GM19035 (cell line): Measurements from ENCODE around the gene ZNF746.

Experiments
- ATAC-seq: cut with Tn5 transposase; IDR thresholded peaks from one replicate; pipeline ENCODE4 v1.9.1; 2021; ENCODE audit not compliant: unreplicated experiment

Gene ZNF746

GRCh38 chr7:149490083-149490760 lies 7.4 kb downstream of the ZNF746 start:
- no peak for ATAC-seq

DNA sequence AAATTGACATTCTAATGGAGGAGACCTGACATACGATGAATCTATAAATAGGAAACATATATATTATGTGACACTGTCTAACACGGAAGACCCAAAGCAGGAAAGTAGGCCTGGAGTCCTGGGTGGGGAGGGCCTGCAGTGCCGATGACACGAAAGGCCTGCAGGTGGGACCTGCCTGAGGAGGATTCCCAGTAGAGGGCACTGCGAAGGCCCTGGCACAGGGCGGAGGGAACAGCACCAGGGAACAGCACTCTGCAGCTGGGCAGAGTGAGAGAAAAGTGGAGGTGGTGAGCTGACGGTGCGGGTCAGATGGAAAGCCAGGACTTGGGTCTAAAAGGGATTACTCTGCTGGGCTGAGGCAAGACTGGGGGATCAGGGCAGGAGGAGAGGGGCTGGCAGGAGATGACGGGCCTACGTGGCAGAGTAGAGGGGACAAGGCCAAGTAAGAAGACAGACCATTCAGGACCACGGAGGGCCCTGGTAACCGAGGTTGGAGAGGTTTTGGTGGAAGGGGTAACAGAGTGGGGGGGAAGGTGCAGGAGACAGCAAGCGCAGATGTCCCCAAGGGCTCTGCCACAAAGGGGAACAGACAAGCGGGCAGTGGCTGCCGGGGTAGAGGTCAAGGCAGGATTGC lies 8.1 kb downstream of the ZNF746 start:
- ATAC-seq, result no peak

GRCh38 chr7:149479568-149479967 lies 18.0 kb downstream of the ZNF746 start:
- no peak for ATAC-seq

GRCh38 chr7:149478754-149479153 lies 18.9 kb downstream of the ZNF746 start:
- no peak for ATAC-seq

GRCh38 chr7:149477494-149478443 lies 19.8 kb downstream of the ZNF746 start:
- ATAC-seq, result no peak

- no peak for ATAC-seq
Measured at GRCh38 chr7:149476791-149477190, 20.8 kb downstream of the ZNF746 start.

GRCh38 chr7:149475121-149476045 lies 22.2 kb downstream of the ZNF746 start:
- no peak for ATAC-seq

GRCh38 chr7:149474309-149475120 lies 23.1 kb downstream of the ZNF746 start:
- no peak for ATAC-seq

- no peak for ATAC-seq
Measured at GRCh38 chr7:149473251-149473650, 24.4 kb downstream of the ZNF746 start.

DNA sequence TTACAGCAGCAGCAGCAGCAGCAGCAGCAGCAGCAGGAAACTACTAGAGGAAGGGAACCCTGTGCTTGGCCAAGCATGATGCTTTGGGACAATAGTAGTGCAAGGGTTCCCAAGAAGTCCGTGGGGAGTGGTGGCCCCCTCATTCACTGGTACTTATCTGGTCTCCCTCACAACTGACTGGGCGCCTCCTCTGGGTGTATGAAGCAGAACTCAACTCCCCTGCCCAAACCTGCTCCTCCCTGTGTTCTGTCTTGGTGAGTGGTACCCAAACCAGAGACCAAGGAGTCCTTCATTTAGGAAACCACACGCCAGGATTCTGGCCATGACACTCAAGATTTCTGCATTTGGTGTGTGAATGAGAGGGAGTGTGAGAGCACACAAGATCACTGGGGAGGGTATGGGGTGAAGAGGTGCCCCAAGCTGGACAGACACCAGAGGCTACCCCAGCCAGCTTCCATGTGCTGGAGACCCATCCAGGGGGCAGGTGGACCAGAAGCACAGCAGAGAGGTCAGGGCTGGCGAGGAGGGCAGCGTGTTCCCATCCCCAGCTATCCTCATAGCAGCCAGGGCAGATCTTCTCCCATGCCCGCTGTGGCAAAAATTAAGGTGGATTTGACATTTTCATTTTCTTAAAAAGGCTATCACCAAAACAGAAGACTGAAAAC lies 26.2 kb downstream of the ZNF746 start:
- no peak for ATAC-seq

GRCh38 chr7:149469806-149470205 lies 27.8 kb downstream of the ZNF746 start:
- no peak for ATAC-seq

GRCh38 chr7:149468208-149468607 lies 29.4 kb downstream of the ZNF746 start:
- ATAC-seq, result no peak

DNA sequence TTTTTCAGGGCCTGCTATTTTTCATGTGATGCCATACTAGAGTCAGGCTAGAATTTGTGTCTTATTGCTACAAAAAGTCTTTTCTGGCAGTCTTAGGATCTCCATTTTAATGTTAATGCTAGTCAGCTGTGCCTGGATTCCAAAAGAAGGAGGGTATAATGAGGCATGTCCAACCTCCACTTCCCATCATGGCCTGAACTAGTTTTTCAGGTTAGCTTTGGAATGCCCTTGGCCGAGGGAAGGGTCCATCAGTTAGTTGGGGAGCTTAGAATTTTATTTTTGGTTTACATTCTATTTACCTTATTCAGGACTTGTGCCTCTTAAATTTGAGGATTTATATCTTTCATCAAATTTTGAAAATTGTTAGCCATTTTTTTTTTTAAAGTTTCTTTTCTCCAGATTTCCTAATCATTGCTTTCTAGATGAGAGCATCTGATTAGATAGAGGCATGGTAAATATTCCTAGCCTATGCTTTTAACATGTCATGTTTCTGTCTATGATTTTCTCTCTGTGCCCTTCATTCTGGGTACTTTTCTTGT lies 30.2 kb downstream of the ZNF746 start:
- no peak for ATAC-seq

- ATAC-seq, result no peak
Measured at GRCh38 chr7:149466364-149466763, 31.2 kb downstream of the ZNF746 start.

DNA sequence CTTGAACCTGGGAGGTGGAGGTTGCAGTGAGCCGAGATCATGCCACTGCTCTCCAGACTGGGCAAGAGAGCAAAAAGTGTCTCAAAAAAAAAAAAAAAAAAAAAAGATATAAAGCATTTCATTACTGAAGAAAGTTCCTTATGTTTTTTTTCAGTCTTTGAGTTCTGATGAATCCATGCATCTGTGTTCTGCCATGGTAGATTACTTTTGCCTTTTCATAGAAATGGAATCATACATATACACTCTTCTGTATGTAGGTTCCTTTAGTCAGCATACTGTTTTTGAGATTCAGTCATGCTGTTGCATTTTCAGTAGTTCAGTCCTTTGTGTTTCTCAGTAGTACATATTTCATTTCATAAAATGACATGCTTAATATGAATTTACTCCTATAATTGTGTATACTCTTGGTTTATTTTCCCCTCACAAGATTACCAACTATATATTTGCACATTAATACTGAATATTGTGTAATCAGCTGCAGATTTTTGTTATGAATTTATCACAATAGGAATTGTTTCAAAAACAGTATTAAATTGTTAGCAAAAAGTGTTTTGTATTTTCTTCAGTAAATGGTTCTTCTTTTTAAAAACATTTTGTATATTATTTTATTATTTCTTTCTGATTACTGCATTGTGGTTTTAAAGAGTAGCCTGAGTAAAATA lies 34.0 kb downstream of the ZNF746 start:
- ATAC-seq, result no peak

DNA sequence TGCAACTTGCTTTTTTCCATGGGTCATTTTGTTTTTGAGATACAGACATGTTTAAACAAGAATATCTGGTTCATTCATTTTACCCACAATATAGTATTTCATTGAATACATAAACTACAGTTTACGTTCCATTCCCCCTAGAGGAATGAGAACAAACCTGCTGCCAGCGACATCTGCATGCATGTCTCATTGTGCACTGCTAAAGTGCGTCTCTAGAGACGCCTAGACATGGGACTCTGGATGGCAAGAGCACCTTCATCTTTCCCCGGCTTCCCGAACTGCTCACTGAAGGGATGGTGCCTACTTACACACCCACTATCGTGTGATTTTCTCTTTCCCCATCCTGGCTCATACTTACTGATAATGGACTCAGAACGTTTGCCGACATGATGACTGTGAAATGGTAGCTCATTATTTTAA lies 35.5 kb downstream of the ZNF746 start:
- no peak for ATAC-seq

DNA sequence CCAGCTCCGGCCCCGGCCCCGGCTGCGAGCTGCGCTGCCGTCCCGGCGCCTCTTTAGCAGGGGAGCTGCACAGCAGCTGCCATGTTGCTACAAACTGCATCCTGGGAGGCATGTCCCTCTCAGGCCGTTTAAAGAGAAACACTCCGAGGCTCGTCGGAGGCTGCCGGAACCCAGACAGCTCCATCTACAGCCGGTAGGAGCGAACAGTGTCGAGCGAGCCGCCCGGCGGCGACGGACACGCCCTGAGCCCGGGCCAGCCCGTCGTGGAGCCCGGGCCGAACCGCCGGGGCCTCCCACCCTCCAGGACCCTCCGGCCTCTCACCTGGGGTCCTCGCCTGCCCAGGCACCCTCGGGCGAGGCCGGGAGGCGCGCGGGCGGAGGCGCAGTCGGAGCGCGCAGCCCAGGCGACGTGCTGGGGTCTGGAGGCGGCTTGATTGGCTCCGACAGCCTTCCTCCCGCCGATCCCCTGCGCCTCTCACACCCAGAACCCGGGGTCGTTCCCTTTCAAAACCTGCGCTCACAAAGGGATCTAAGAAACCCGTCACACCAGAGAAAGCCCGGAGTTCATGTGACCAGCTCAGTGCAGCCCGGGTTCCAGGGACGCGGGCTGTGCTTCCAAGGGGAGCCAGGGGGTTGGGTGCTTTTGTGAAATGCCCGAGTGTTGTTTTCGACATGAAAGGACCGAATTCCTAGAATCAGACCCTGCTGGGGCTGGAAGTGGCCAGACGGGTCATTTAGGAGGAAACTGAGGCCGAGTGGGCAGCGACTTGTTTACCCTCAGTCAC lies 36.9 kb downstream of the ZNF746 start, which contains the start of gene ZNF777:
Gene ZNF777 (minus strand): TSS at position 570 of the 785 bp plus-strand sequence. CDS start 5,040 bp downstream, outside the sequence.
- ATAC-seq, result peak; percentile 96
